GM04504 (cell line): ENCODE results near the gene COX8C.
"Not testable (repeated sequence)": the region's sequence is repeated elsewhere in the genome, so short reads cannot be mapped to it uniquely, and the experiment has no call there.

Source experiments
- DNase-seq: peaks from one replicate; pipeline ENCODE4 v3.0.0-alpha.2; 2012; ENCODE audit warnings: low read depth

The COX8C gene

DNA sequence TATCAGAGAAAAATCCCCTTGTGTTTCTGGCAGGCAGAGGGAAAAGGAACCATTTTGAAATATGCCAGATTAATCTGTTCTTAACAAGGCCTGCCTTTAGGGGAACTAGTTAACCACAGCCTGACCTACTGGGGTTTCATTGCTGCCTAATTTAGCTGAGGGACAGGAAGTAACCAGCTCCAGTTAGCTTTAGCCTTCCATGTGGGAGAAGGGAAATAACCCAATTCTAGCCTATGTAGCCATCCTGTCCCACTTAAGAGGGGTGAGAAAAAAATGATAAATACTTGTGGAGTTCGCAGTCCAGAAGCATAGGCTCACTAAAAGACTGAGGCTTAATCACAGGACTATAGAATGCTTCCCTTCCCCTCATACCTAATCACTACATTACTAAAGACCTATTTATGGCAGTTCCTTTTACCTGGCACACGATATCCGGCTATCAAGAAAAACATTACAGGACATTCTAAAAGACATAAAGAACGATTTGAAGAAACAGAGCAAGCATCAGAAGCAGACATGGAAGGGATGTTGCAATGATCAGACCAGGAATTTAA, 22.8 kb downstream of the COX8C start:
- no peak for DNase-seq

DNA sequence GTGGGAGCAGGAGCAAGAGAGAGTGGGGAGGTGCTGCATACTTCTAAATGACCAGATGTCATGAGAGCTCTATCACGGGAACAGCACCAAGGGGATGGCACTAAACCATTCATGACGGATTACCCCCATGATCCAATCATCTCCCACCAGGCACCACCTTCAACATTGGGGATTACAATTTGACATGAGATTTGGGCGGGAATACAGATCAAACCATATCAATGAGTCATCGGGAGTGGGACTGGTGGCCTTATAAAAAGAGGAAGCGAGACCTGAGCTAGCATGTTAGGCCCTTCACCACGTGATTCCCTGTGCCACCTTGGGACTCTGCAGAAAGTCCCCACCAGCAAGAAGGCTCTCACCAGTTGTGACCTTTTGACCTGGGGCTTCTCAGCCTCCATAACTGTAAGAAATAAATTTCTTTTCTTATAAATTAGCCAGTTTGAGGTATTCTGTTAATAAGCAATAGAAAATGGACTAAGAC, 28.7 kb downstream of the COX8C start:
- no peak for DNase-seq

DNA sequence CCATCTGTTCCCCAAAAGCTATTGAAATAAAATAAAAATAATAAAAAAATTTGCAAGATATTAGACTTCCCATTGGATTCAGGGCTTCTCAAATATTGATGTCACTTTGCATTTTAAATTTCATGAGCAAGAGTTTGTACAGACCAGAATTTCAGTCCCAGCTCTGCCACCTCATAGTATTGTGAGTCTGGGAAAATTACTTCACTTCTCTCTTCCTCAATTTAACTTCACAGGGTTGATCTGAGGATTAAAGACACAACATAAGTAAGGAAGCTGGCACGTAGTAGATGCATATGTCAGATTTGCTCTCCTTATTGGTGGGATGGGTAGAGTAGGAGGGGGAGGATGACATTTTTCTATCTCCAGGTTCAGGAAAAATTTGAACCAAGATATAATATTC, 32.8 kb downstream of the COX8C start:
- no peak for DNase-seq

DNA sequence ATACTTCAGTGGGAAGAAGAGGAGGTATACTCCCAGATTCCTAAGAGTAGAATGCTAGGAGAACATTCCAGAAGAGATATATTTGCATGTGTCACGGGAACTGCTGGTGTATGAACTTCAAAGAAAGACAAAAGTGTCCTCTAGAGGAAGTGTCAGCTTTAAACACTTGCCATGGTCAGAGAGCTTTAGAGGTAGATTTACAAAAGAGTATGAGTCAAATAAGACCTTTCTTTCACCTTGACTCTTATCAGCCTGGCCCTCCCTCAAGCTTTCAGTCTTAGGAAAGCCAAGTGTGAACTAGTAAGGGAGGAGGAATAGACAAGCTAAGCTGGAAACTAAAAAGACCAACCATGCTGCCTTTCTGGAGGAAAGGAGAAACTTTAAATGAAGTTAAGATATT, 34.7 kb downstream of the COX8C start:
- DNase-seq = no peak

DNA sequence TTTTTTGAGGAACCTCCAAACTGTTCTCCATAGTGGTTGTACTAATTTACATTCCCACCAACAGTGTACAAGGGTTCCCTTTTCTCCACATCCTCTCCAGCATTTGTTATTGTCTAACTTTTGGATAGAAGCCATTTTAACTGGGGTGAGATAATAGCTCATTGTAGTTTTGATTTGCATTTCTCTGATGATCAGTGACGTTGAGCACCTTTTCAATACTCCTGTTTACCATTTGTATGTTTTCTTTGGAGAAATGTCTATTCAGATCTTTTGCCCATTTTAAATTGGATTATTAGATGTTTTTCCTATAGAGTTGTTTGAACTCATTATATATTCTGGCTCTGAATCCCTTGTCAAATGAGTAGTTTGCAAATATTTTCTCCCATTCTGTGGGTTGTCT, 37.3 kb downstream of the COX8C start:
- not testable (repeated sequence) for DNase-seq

DNA sequence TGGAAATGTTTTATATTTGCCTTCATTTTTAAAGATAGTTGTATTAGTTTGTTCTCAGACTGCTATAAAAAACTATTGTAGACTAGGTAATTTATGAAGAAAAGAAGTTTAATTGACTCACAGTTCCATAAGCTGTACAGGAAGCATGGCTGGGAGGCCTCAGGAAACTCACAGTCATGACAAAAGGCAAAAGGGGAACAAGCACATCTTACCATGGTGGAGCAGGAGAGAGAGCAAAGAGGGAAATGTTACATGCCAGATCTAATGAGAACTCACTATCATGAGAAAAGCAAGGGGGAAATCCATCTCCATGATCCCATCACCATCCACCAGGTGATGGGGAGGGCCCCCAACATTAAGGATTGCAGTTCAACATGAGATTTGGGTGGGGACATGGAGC, 48.2 kb downstream of the COX8C start:
- DNase-seq = no peak

DNA sequence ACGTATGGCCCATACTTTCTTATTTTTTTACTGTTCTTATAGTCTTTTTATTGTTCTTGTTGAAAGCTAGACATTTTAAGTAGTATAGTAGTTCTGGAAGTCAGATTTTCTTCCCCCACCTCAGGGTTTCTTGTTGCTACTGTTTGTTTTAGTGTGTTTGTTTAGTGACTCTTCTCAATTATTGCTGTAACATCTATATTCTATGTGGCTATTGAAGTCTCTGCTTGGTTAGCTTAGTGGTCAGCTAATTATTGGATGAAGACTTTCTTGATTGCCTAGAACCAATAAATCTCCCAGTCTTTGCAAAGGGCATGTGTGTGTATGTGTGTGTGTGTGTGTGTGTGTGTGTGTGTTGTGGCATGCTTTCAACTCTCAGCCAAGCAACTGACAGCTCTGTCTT, 49.5 kb downstream of the COX8C start:
- DNase-seq = no peak
